B cell (primary cell): Measurements from ENCODE around the gene ANKS1B. TPM values are rescaled to one million over a fixed set of nuclear protein-coding genes. Genes with fewer than 3 reads are reported as not detected.

Experiments
- ATAC-seq: fragments of 200-7000 bp; cut with Tn5 transposase; one replicate; pipeline ENCODE4 v1.10.0; 2021; ENCODE audit warnings: low read depth, mild to moderate bottlenecking, moderate number of reproducible peaks, moderate library complexity
- CTCF ChIA-PET: fragments of 350-600 bp; sonication (Branson Sonifier 250); formaldehyde crosslinking; loops from one replicate; lab custom pipeline; 2021; ENCODE audit warnings: antibody characterized with exemption, inconsistent platforms; lab: Charles Lee
- POLR2A ChIA-PET: fragments of 350-600 bp; sonication (Branson Sonifier 250); formaldehyde crosslinking; loops from one replicate; lab custom pipeline; 2021; ENCODE audit warnings: antibody characterized with exemption; lab: Charles Lee
- DNase-seq: peaks from one replicate; pipeline ENCODE4 v3.0.0; 2013
- H2AFZ ChIP-seq: 2 replicates; pipeline ENCODE4 v1.6.1; 2012; ENCODE audit warnings: mild to moderate bottlenecking, low read depth, low read length; ENCODE audit not compliant: insufficient read depth, poor library complexity, severe bottlenecking
- H3K27ac ChIP-seq, 2 donors: 1 replicate in 1 of 2; 2 replicates in 1 of 2; pipeline ENCODE4 v1.5.1; 2012 to 2013; ENCODE audit warnings: low read length in 2 of 2, mild to moderate bottlenecking in 2 of 2, moderate library complexity in 1 of 2
- H3K27me3 ChIP-seq, 4 experiments: fragments of 200-600 bp in 1 of 4; sonication (generic) in 1 of 4; replicated peaks in 1 of 4; 1 replicate in 2 of 4; 2 replicates in 2 of 4; pipeline versions ENCODE4 v1.6.1 to v1.7.0; 2013 to 2016; ENCODE audit warnings: low read length in 3 of 4, mild to moderate bottlenecking in 2 of 4, mixed read lengths in 1 of 4, moderate library complexity in 1 of 4; ENCODE audit not compliant: insufficient read depth in 4 of 4, control insufficient read depth in 3 of 4; ENCODE audit errors: control extremely low read depth in 1 of 4
- H3K36me3 ChIP-seq, 2 experiments: replicated peaks in 1 of 2; 1 replicate in 1 of 2; 2 replicates in 1 of 2; pipeline versions ENCODE4 v1.6.1 to v1.7.1; 2013; ENCODE audit warnings: low read length in 1 of 2; ENCODE audit not compliant: insufficient read depth in 2 of 2, control insufficient read depth in 1 of 2; ENCODE audit errors: control extremely low read depth in 1 of 2, extremely low read depth in 1 of 2
- H3K4me1 ChIP-seq, 2 donors: fragments of 200-600 bp in 1 of 2; sonication (generic) in 1 of 2; 1 replicate in 1 of 2; 2 replicates in 1 of 2; pipeline versions ENCODE4 v1.5.1 to v1.6.1; 2013 to 2017; ENCODE audit warnings: low read length in 2 of 2; ENCODE audit not compliant: control insufficient read depth in 2 of 2, insufficient read depth in 2 of 2
- H3K4me2 ChIP-seq: replicated peaks from 2 replicates; pipeline ENCODE3; 2012; ENCODE audit warnings: mild to moderate bottlenecking, low read depth, low read length; ENCODE audit not compliant: poor library complexity, severe bottlenecking
- H3K4me3 ChIP-seq, 5 experiments: fragments of 200-600 bp in 1 of 5; sonication (generic) in 1 of 5; 1 replicate in 3 of 5; 2 replicates in 2 of 5; pipeline versions ENCODE4 v1.5.1 to v1.7.0; 2011 to 2016; ENCODE audit warnings: low read length in 4 of 5, mild to moderate bottlenecking in 4 of 5, low read depth in 2 of 5, control low read depth in 1 of 5, moderate library complexity in 1 of 5; ENCODE audit not compliant: insufficient read depth in 1 of 5; ENCODE audit errors: control extremely low read depth in 1 of 5, extremely low read depth in 1 of 5
- H3K79me2 ChIP-seq: fragments of 200-600 bp; sonication (generic); one replicate; pipeline ENCODE4 v1.6.0; 2016; ENCODE audit warnings: low read length; ENCODE audit not compliant: control insufficient read depth, insufficient read depth
- H3K9ac ChIP-seq: fragments of 200-600 bp; sonication (generic); 2 replicates; pipeline ENCODE4 v1.6.1; 2017; ENCODE audit warnings: mild to moderate bottlenecking, low read length, moderate library complexity
- H3K9me3 ChIP-seq, 3 donors: one replicate each; pipeline versions ENCODE4 v1.6.1 to v1.7.1; 2013; ENCODE audit warnings: low read length in 2 of 3; ENCODE audit not compliant: control insufficient read depth in 2 of 3, insufficient read depth in 1 of 3; ENCODE audit errors: control extremely low read depth in 1 of 3
- H4K20me1 ChIP-seq: 2 replicates; pipeline ENCODE4 v1.6.0; 2012; ENCODE audit warnings: mild to moderate bottlenecking, low read length; ENCODE audit not compliant: insufficient read depth, control insufficient read depth, poor library complexity, severe bottlenecking
- H3K27ac Mint-ChIP-seq: one replicate; pipeline ENCODE4 v1.8.0; 2021; ENCODE audit warnings: mixed read lengths
- H3K27me3 Mint-ChIP-seq: one replicate; pipeline ENCODE4 v1.8.0; 2021; ENCODE audit warnings: mixed read lengths
- H3K4me1 Mint-ChIP-seq: one replicate; pipeline ENCODE4 v1.8.0; 2021; ENCODE audit warnings: mixed read lengths
- H3K4me3 Mint-ChIP-seq: one replicate; pipeline ENCODE4 v1.8.0; 2021; ENCODE audit warnings: mixed read lengths
- H3K9me3 Mint-ChIP-seq: one replicate; pipeline ENCODE4 v1.8.0; 2022; ENCODE audit warnings: mixed read lengths; ENCODE audit not compliant: insufficient read depth
- EZH2 ChIP-seq: IDR thresholded peaks from 2 replicates; pipeline ENCODE4 v1.6.1; 2012; ENCODE audit warnings: borderline replicate concordance, low read depth, mild to moderate bottlenecking, moderate library complexity, low read length; ENCODE audit not compliant: insufficient read depth, poor library complexity, severe bottlenecking
- WGBS: methylation state at CpG from one replicate; pipeline ENCODE4 v1.1.5; 2013; ENCODE audit warnings: missing lambda C conversion rate; ENCODE audit not compliant: insufficient coverage; 5-methylcytosine and 5-hydroxymethylcytosine counted together
- intact Hi-C: fragments of 100-400 bp; cut with micrococcal nuclease; formaldehyde crosslinking; loops from one replicate; pipeline ENCODE4 v1.10.0; 2022
- polyA plus RNA-seq: library from polyadenylated mRNA; depleted of rRNA; stranded (reverse); fragments of >200 nt; gene quantifications from 2 replicates; pipeline ENCODE4 v1.2.3, GENCODE V29; 2012
- total RNA-seq, 2 donors: library from RNA; stranded (reverse); fragments of 120-200 nt in 1 of 2; gene quantifications; 1 replicate in 1 of 2; 2 replicates in 1 of 2; pipeline versions ENCODE4 v1.2.3 to v1.2.4, GENCODE V29; 2013 to 2022
- TF ChIP-seq, protein P1 (sequence below): fragments of 200-600 bp; IDR thresholded peaks from one replicate; pipeline ENCODE4 v1.8.0; 2022; ENCODE audit warnings: antibody characterized with exemption, mild to moderate bottlenecking

Gene ANKS1B
- total and polyA plus RNA-seq, 2 donors (not counting 1 experiment from before 2014, with no cell fraction given) = not detected

DNA sequence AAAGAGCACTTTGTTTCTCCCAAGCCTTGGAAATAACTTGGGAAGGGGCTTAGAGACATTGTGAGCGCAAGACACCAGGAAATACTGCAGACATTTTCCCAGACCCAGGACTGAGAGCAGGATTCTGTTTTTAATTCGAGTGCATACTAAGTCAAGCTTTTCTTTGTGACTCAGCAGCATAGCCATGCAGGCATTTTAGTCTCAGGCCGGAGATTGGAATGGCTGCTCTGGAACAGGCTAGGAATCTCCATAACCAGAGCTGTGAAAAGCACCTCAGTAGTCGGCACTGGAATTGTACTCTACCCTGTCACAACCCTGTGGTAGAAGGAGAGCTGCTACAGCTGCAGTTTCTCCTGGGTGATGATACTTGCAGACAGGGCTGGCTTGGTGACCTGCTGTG lies 366.1 kb downstream of the ANKS1B start:
- H3K9me3 Mint-ChIP-seq = peaks cover 2% of the 10 kb centered on the region
- ATAC-seq (no peak), DNase-seq (no peak)
- CTCF ChIA-PET = no interaction called here
- H3K27ac Mint-ChIP-seq = no peak overlapping the region
- H3K4me3 Mint-ChIP-seq = no peak overlapping the region
- Histone ChIP-seq H2AFZ (no peak overlapping the region), H3K9ac (no peak overlapping the region), H3K27me3 (peaks cover 0 to 2% (median 0%) of the 10 kb centered on the region in 4 experiments), H3K27ac (no peak overlapping the region), H3K9me3 (peaks cover 0 to 10% (median 0%) of the 10 kb centered on the region in 3 donors), H3K4me2 (no peak overlapping the region), H3K4me3 (no peak overlapping the region), H3K4me1 (no peaks in the 10 kb centered on the region), H3K36me3 (no peaks in the 10 kb centered on the region), H3K79me2 (no peaks in the 10 kb centered on the region), H4K20me1 (no peaks in the 10 kb centered on the region)
- WGBS = 92% methylated on average over 3 of the region's 4 CpGs
- no peaks in the 10 kb centered on the region for H3K4me1 Mint-ChIP-seq
- POLR2A ChIA-PET = no interaction called here
- intact Hi-C loops = no loop called here
- no peaks in the 10 kb centered on the region for H3K27me3 Mint-ChIP-seq
- TF ChIP-seq EZH2 = no peak
- TF ChIP-seq, protein P1, sequence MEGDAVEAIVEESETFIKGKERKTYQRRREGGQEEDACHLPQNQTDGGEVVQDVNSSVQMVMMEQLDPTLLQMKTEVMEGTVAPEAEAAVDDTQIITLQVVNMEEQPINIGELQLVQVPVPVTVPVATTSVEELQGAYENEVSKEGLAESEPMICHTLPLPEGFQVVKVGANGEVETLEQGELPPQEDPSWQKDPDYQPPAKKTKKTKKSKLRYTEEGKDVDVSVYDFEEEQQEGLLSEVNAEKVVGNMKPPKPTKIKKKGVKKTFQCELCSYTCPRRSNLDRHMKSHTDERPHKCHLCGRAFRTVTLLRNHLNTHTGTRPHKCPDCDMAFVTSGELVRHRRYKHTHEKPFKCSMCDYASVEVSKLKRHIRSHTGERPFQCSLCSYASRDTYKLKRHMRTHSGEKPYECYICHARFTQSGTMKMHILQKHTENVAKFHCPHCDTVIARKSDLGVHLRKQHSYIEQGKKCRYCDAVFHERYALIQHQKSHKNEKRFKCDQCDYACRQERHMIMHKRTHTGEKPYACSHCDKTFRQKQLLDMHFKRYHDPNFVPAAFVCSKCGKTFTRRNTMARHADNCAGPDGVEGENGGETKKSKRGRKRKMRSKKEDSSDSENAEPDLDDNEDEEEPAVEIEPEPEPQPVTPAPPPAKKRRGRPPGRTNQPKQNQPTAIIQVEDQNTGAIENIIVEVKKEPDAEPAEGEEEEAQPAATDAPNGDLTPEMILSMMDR = no peak

DNA sequence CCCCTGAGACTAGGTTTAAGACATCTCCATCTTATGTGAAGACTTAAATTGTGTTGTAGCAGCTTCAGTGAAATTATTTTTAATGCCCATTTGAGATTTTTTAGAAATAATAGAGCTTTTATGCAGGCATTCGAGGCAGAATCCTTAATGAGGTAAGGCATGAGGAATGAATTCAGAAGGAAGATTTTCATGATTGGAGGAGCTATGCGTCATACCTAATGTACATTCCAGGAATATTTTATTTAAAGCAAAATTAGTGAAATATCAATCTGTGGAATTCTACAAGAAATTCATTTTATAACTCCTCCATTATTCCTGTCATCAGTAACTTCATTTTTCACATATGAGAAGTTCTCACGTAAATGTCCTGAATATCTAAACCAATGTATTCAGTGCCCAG lies 373.1 kb downstream of the ANKS1B start:
- Histone ChIP-seq H3K27me3 (no peaks in the 10 kb centered on the region), H3K79me2 (no peaks in the 10 kb centered on the region), H3K9ac (no peak overlapping the region), H3K4me1 (no peaks in the 10 kb centered on the region), H4K20me1 (no peaks in the 10 kb centered on the region), H3K9me3 (no peaks in the 10 kb centered on the region), H2AFZ (no peak overlapping the region), H3K36me3 (no peaks in the 10 kb centered on the region), H3K27ac (no peak overlapping the region), H3K4me3 (no peak overlapping the region), H3K4me2 (no peak overlapping the region)
- no peaks in the 10 kb centered on the region for H3K9me3 Mint-ChIP-seq
- DNase-seq = no peak
- intact Hi-C loops = no loop called here
- ChIA-PET POLR2A (no interaction called here), CTCF (no interaction called here)
- H3K4me3 Mint-ChIP-seq = no peak overlapping the region
- no peak overlapping the region for H3K27ac Mint-ChIP-seq
- ATAC-seq = no peak
- H3K27me3 Mint-ChIP-seq = no peaks in the 10 kb centered on the region
- no peaks in the 10 kb centered on the region for H3K4me1 Mint-ChIP-seq
- TF ChIP-seq EZH2 = no peak
- TF ChIP-seq, protein P1 = no peak
- no CpG with 5 or more reads among the region's 3 CpGs for WGBS
